ENCODE measurements around the gene NCEH1.

Gene NCEH1

GRCh38 chr3:172617976-172618375 is 92.9 kb downstream of the NCEH1 start:
- no peak overlapping the region for H3K27ac ChIP-seq
- TF ChIP-seq, protein P1, sequence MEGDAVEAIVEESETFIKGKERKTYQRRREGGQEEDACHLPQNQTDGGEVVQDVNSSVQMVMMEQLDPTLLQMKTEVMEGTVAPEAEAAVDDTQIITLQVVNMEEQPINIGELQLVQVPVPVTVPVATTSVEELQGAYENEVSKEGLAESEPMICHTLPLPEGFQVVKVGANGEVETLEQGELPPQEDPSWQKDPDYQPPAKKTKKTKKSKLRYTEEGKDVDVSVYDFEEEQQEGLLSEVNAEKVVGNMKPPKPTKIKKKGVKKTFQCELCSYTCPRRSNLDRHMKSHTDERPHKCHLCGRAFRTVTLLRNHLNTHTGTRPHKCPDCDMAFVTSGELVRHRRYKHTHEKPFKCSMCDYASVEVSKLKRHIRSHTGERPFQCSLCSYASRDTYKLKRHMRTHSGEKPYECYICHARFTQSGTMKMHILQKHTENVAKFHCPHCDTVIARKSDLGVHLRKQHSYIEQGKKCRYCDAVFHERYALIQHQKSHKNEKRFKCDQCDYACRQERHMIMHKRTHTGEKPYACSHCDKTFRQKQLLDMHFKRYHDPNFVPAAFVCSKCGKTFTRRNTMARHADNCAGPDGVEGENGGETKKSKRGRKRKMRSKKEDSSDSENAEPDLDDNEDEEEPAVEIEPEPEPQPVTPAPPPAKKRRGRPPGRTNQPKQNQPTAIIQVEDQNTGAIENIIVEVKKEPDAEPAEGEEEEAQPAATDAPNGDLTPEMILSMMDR (IDR thresholded peaks at IDR 0.05), result no peak
- TF ChIP-seq ZFX (IDR thresholded peaks at IDR 0.05; ENCODE audit: borderline replicate concordance), result no peak

DNA sequence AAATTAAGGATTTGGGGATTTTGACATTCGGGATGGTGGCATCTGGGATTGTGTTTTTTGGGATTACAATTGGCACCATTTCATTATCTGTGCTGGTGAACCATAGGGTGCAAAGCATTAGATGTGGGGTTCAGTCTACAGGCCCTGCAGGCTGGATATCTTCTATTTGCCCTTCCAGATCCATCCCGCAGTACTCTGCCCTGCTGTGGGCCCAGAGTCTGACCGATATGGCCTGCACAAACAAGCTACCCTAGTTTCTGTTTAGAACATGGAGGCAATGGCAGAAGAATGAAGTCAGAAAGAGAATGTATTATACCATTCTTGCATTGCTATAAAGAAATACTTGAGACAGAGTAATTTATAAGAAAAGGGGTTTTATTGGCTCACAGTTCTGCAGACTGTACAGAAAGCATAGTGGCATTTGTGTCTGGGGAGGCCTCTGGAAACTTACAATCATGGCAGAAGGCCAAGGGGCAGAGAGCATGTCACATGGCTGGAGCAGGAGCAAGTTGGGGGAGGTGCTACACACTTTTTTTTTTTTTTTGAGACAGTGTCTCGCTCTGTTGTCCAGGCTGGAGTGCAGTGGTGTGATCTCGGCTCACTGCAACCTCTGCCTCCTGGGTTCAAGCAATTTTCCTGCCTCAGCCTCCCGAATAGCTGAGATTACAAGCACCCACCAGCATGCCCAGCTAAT is 93.7 kb downstream of the NCEH1 start:
- TF ChIP-seq, protein P1 (IDR thresholded peaks at IDR 0.05), result no peak
- TF ChIP-seq ZFX (IDR thresholded peaks at IDR 0.05; ENCODE audit: borderline replicate concordance), result no peak
- H3K27ac ChIP-seq, result no peak overlapping the region

- no peak overlapping the region for H3K27ac ChIP-seq
- no peak for TF ChIP-seq ZFX (IDR thresholded peaks at IDR 0.05; ENCODE audit: borderline replicate concordance)
- TF ChIP-seq, protein P1 (IDR thresholded peaks at IDR 0.05), result no peak
Observed at GRCh38 chr3:172616031-172616461, 94.8 kb downstream of the NCEH1 start.

GRCh38 chr3:172615296-172615695 is 95.6 kb downstream of the NCEH1 start:
- H3K27ac ChIP-seq, result no peak overlapping the region
- TF ChIP-seq ZFX (IDR thresholded peaks at IDR 0.05; ENCODE audit: borderline replicate concordance), result no peak
- TF ChIP-seq, protein P1 (IDR thresholded peaks at IDR 0.05), result no peak

DNA sequence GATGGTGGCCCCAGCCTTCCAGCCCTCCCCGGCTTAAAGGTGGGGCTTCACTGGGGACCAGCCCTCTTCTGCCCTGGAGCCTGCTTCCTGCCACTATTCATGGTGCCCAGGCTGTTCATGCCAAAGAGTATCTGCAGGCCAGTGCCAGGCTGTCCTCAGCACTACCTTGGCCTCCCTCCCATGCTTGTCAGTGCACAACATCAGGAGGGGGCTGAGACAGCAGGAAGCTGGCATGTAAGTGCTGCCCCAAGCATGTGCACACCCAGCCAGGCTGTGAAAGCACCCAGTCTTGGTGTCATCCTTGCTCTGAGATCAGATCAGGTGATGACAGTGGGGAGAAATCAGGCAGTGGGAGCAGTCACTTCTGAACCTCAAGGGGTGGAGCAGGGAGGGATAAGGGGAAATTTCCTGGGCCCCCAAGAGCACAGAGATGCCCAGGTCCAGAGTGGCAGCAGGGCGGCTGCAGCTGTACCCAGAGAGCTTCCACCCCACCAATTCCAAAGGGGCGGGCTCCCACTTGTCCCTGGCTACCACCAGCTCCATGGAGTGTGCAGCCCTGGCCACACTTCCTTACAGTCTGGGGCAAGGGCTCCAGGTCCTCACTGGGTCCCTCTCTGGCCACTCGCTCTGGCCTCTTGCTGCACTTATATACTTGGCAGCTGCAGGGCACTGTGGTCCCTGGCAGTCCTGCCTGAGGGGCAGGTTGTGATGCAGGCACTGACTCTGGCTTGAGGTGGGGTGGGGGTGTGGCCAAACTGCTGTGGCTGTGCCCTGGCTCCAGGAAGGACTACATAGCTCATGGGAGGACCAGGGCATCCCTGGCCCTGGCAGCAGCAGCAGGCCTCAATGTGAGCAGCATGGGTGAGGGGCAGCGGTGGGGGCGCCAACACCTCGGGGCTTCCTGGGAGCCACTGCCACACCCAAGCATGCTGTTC is 96.3 kb downstream of the NCEH1 start:
- no peak overlapping the region for H3K27ac ChIP-seq
- no peak for TF ChIP-seq ZFX (IDR thresholded peaks at IDR 0.05; ENCODE audit: borderline replicate concordance)
- TF ChIP-seq, protein P1 (IDR thresholded peaks at IDR 0.05), result no peak

DNA sequence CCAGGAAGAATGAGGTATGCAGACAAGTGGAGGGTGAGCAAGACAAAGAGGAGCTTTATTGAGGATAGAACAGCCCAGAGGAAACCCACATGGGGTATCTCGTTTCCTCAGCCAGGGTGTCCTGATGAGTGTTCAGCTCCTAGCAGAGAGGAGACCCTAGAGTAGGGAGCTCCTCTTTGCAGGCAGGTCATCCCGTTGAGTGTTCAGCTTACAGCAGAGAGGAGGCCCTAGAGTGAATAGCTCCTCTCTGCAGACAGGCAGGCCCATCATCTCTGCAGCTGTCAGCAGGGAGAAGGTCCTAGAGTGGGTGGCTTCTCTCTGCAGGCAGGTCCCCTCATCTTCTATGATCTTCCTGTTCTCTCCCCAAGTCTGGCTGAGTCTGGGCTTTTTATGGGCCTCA is 97.0 kb downstream of the NCEH1 start:
- no peak for TF ChIP-seq ZFX (IDR thresholded peaks at IDR 0.05; ENCODE audit: borderline replicate concordance)
- TF ChIP-seq, protein P1 (IDR thresholded peaks at IDR 0.05), result no peak

More for the DNA sequence above, 97.0 kb downstream of the NCEH1 start:
- H3K27ac ChIP-seq, result no peak overlapping the region
